ENCODE results near the gene POC1B.
A peak's percentile ranks its signal among the peaks of the same experiment; 100 is the strongest.

POC1B gene

GRCh38 chr12:89389755-89390661 is 135.8 kb downstream of the POC1B start:
- FAIRE-seq (peak; percentile 40), DNase-seq (ENCODE audit: low spot score) (peak; percentile 40)

- DNase-seq (ENCODE audit: low spot score) (peak; percentile 8), FAIRE-seq (no peak)
Measured at GRCh38 chr12:89386138-89386537, 139.7 kb downstream of the POC1B start.

GRCh38 chr12:89384807-89385206 is 141.0 kb downstream of the POC1B start:
- no peak for DNase-seq (ENCODE audit: low spot score)
- no peak for FAIRE-seq

- no peak for FAIRE-seq
- DNase-seq (ENCODE audit: low spot score), result no peak
Measured at GRCh38 chr12:89384050-89384758, 141.6 kb downstream of the POC1B start.

GRCh38 chr12:89383235-89384049 is 142.4 kb downstream of the POC1B start:
- no peak for DNase-seq (ENCODE audit: low spot score)
- FAIRE-seq, result no peak

- no peak for DNase-seq (ENCODE audit: low spot score)
- FAIRE-seq, result no peak
Measured at GRCh38 chr12:89382328-89382727, 143.5 kb downstream of the POC1B start.

GRCh38 chr12:89379839-89380467 is 145.9 kb downstream of the POC1B start:
- FAIRE-seq, result no peak
- DNase-seq (ENCODE audit: low spot score), result no peak

- no peak for DNase-seq (ENCODE audit: low spot score)
- no peak for FAIRE-seq
Measured at GRCh38 chr12:89379148-89379838, 146.6 kb downstream of the POC1B start.

GRCh38 chr12:89376844-89377243 is 149.0 kb downstream of the POC1B start:
- FAIRE-seq (no peak), DNase-seq (ENCODE audit: low spot score) (no peak)

- DNase-seq (ENCODE audit: low spot score) (no peak), FAIRE-seq (no peak)
Measured at GRCh38 chr12:89376202-89376529, 149.7 kb downstream of the POC1B start.

GRCh38 chr12:89373763-89374572 is 151.9 kb downstream of the POC1B start:
- FAIRE-seq (peak; percentile 65), DNase-seq (ENCODE audit: low spot score) (peak; percentile 54)

GRCh38 chr12:89372584-89373370 is 153.1 kb downstream of the POC1B start:
- no peak for DNase-seq (ENCODE audit: low spot score)
- FAIRE-seq, result no peak

GRCh38 chr12:89370850-89371249 is 155.0 kb downstream of the POC1B start:
- DNase-seq (ENCODE audit: low spot score), result peak; percentile 66
- peak; percentile 59 for FAIRE-seq

- no peak for DNase-seq (ENCODE audit: low spot score)
- no peak for FAIRE-seq
Measured at GRCh38 chr12:89370421-89370831, 155.4 kb downstream of the POC1B start.
